ENCODE data around the gene ERG28. TPM values are rescaled to one million over a fixed set of nuclear protein-coding genes. Genes with fewer than 3 reads are reported as not detected.

The ERG28 gene
- polyA plus RNA-seq, 2 of the 4 experiments (the other 2 are of a cell fraction) = 18.8 to 23.4 TPM

GRCh38 chr14:75610834-75611233, 49.8 kb downstream of the ERG28 start:
- Histone ChIP-seq H3K27ac (no peak overlapping the region), H3K4me2 (no peak overlapping the region), H3K9me3 (peaks cover 36% of the 10 kb centered on the region), H3K4me3 (no peak overlapping the region), H3K4me1 (no peaks in the 10 kb centered on the region)
- CTCF ChIA-PET = interaction anchor here (0.6 to 1.6 kb wide), 4 partner anchors 33 to 283 kb away, joined by 3 to 5 read pairs (median 4); partner anchors contain the start of gene FLVCR2
- DNase-seq (ENCODE audit: low read depth in 1 of 2, low spot score in 1 of 2) = no peak
- TF ChIP-seq ZNF302 (CRISPR knock-in tag; IDR thresholded peaks at IDR 0.05) (no peak), NPAS2 (CRISPR knock-in tag; IDR thresholded peaks at IDR 0.05; ENCODE audit: borderline replicate concordance) (no peak), ZFP36 (IDR thresholded peaks at IDR 0.05; ENCODE audit: borderline replicate concordance, partially characterized antibody) (no peak)
- 57% methylated on average over 4 of the region's 4 CpGs for WGBS (ENCODE audit: missing lambda C conversion rate)
- ATAC-seq = no peak
- POLR2A ChIA-PET = no interaction called here
- FAIRE-seq = no peak

- H3K9me3 ChIP-seq = peaks cover 36% of the 10 kb centered on the region
- no peak overlapping the region for H3K4me3 ChIP-seq
- H3K4me1 ChIP-seq = peaks cover 3% of the 10 kb centered on the region; the same call in 1 of the 3 replicates
- no peak for FAIRE-seq
- WGBS (ENCODE audit: missing lambda C conversion rate) = 66% methylated on average over 9 of the region's 9 CpGs
- TF ChIP-seq JUN (IDR thresholded peaks at IDR 0.05) (no peak), REST (IDR thresholded peaks at IDR 0.05) (no peak), NR3C1 (IDR thresholded peaks at IDR 0.05) (no peak), RFX5 (IDR thresholded peaks at IDR 0.05) (no peak), HMGXB4 (CRISPR knock-in tag; IDR thresholded peaks at IDR 0.05; ENCODE audit: borderline replicate concordance) (no peak), HOXA7 (CRISPR knock-in tag; IDR thresholded peaks at IDR 0.05) (no peak), FOSL2 (IDR thresholded peaks at IDR 0.05) (no peak), FOSL2 (CRISPR knock-in tag; IDR thresholded peaks at IDR 0.05) (no peak), TP53 (CRISPR knock-in tag; IDR thresholded peaks at IDR 0.05) (no peak), FOXS1 (CRISPR knock-in tag; IDR thresholded peaks at IDR 0.05) (no peak), ZC3H11A (IDR thresholded peaks at IDR 0.05) (no peak), ELK1 (IDR thresholded peaks at IDR 0.05; ENCODE audit: low read depth, low read length) (no peak)
- no peak for ATAC-seq
- ChIA-PET CTCF (interaction anchor here (0.6 to 1.8 kb wide), 6 partner anchors 12 to 1220 kb away, joined by 3 to 5 read pairs (median 4); partner anchors contain the start of gene FLVCR2), POLR2A (interaction anchor here (0.8 kb wide), 1 partner anchor 9 kb away, joined by 3 read pairs; no protein-coding TSS in a partner anchor)
- H3K27ac ChIP-seq = no peak overlapping the region
- no peak for DNase-seq (ENCODE audit: low read depth in 1 of 2, low spot score in 1 of 2)
- no peak overlapping the region for H3K4me2 ChIP-seq
Measured at GRCh38 chr14:75609606-75610475, 50.8 kb downstream of the ERG28 start.
